ENCODE data around the gene ALLC. TPM values are rescaled to one million over a fixed set of nuclear protein-coding genes. Genes with fewer than 3 reads are reported as not detected.
"Not testable (repeated sequence)": the region's sequence is repeated elsewhere in the genome, so short reads cannot be mapped to it uniquely, and the experiment has no call there.

ALLC gene
- total and polyA plus RNA-seq, 3 donors from 2014 or later: 8.1 to 35.1 (median 18.5) TPM

GRCh38 chr2:3617198-3617890 lies 40.7 kb upstream of the ALLC start:
- TF ChIP-seq POLR2A (IDR thresholded peaks at IDR 0.05) (no peak), CTCF (IDR thresholded peaks at IDR 0.05) (no peak)
- 92 to 96% methylated on average over 21 of the region's 21 CpGs for WGBS, 2 donors
- no peak overlapping the region for H3K4me3 ChIP-seq
- H3K27me3 ChIP-seq: no peaks in the 10 kb centered on the region
- no peaks in the 10 kb centered on the region for H3K36me3 ChIP-seq (ENCODE audit: low read depth, missing control alignments)
- no peak overlapping the region for H3K27ac ChIP-seq
- DNase-seq: peak; percentile 11
- H3K9me3 ChIP-seq: no peaks in the 10 kb centered on the region
- H3K4me1 ChIP-seq: no peaks in the 10 kb centered on the region
- intact Hi-C loops (cut with DNase I; ENCODE audit: low total_unique reads): no loop called here

- DNase-seq: no peak
- TF ChIP-seq POLR2A (IDR thresholded peaks at IDR 0.05) (no peak), CTCF (IDR thresholded peaks at IDR 0.05) (no peak)
- Histone ChIP-seq H3K9me3 (no peaks in the 10 kb centered on the region), H3K36me3 (ENCODE audit: low read depth, missing control alignments) (no peaks in the 10 kb centered on the region), H3K4me3 (no peak overlapping the region), H3K27me3 (no peaks in the 10 kb centered on the region), H3K4me1 (no peaks in the 10 kb centered on the region), H3K27ac (no peak overlapping the region)
- intact Hi-C loops (cut with DNase I; ENCODE audit: low total_unique reads): no loop called here
Observed at GRCh38 chr2:3618367-3618766, 39.6 kb upstream of the ALLC start.

GRCh38 chr2:3619033-3619432 lies 39.0 kb upstream of the ALLC start:
- no peak for TF ChIP-seq CTCF (IDR thresholded peaks at IDR 0.05)
- no peak for TF ChIP-seq POLR2A (IDR thresholded peaks at IDR 0.05)
- H3K4me1 ChIP-seq: no peaks in the 10 kb centered on the region
- no peaks in the 10 kb centered on the region for H3K27me3 ChIP-seq
- H3K27ac ChIP-seq: no peak overlapping the region
- intact Hi-C loops (cut with DNase I; ENCODE audit: low total_unique reads): no loop called here
- H3K4me3 ChIP-seq: no peak overlapping the region
- H3K9me3 ChIP-seq: no peaks in the 10 kb centered on the region
- no peak for DNase-seq
- WGBS, 2 donors: 92 to 94% methylated on average over 2 of the region's 2 CpGs
- no peaks in the 10 kb centered on the region for H3K36me3 ChIP-seq (ENCODE audit: low read depth, missing control alignments)

GRCh38 chr2:3619661-3620060 lies 38.3 kb upstream of the ALLC start:
- H3K9me3 ChIP-seq; H3K4me3 ChIP-seq; H3K27ac ChIP-seq; H3K27me3 ChIP-seq; H3K4me1 ChIP-seq; H3K36me3 ChIP-seq (ENCODE audit: low read depth, missing control alignments); intact Hi-C loops (cut with DNase I; ENCODE audit: low total_unique reads): not testable (repeated sequence)
- 93 to 98% methylated on average over 9 of the region's 9 CpGs for WGBS, 2 donors
- peak; percentile 0 for DNase-seq

- intact Hi-C loops (cut with DNase I; ENCODE audit: low total_unique reads): no loop called here
- Histone ChIP-seq H3K4me3 (no peak overlapping the region), H3K27ac (peak overlapping the region in 1 of 2 donors; percentile 2), H3K27me3 (no peaks in the 10 kb centered on the region), H3K36me3 (ENCODE audit: low read depth, missing control alignments) (no peaks in the 10 kb centered on the region), H3K9me3 (no peaks in the 10 kb centered on the region), H3K4me1 (peaks cover 1% of the 10 kb centered on the region)
- TF ChIP-seq CTCF (IDR thresholded peaks at IDR 0.05): no peak
- no peak for TF ChIP-seq POLR2A (IDR thresholded peaks at IDR 0.05)
- no peak for DNase-seq
- 75 to 81% methylated on average over 5 of the region's 5 CpGs for WGBS, 2 donors
Observed at GRCh38 chr2:3620834-3621233, 37.2 kb upstream of the ALLC start.

Data from testis (tissue), 3 donors.